ENCODE results near the gene PPFIBP2. TPM values are rescaled to one million over a fixed set of nuclear protein-coding genes. Genes with fewer than 3 reads are reported as not detected.

Gene PPFIBP2
- total RNA-seq, 6 donors from 2014 or later = 10.6 to 63.9 (median 36.7) TPM

DNA sequence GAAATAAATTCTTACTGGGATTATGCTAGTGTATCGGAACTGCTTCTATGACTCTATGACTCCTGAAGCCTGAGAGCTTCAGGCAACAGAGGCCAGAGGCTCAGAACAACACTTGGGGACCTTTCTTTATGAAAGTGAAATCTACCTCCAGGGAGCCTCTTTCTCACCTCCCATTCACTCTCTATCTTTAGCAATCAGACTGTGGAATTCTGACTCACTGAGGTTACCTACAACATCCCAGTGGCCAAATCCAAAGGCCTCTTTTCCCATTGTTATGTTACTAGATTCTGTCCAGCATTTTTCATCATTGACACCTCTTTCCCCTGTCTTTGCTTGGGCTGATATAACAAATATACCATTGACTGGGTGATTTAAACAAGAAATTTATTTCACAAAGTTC lies 173.6 kb downstream of the PPFIBP2 start:
- WGBS, 2 donors = 100% methylated on average over 1 of the region's 1 CpG

DNA sequence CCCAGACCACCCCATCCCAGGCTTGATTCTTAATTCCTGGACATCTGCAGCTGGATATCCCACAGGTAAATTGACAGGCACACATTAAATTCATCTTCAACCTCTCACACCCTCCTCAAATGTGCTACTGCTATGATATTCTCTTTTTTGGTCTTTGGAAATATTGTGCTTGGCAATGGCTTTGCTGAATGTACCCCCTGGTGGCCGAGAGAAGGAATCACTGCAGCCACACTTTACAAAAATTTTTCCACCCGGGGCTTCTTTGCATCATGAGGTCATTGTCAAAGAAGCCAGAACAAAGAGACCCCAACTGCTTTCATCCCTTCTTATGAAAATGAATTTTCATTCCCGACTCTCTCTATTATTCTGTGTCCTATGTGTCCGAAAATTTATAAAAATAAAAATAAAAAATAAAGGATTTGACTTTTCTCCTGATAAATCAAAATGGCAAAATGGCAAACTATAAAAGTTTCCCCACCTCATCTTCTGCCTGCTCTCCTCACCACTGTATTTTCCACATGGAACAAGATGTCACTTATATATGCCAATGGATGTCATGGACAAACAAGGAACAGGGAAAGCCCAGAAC lies 174.5 kb downstream of the PPFIBP2 start:
- TF ChIP-seq EP300 (IDR thresholded peaks at IDR 0.05) (no peak), POLR2AphosphoS5 (IDR thresholded peaks at IDR 0.05) (no peak), POLR2A (IDR thresholded peaks at IDR 0.05) (no peak)
- TF ChIP-seq, protein P1, sequence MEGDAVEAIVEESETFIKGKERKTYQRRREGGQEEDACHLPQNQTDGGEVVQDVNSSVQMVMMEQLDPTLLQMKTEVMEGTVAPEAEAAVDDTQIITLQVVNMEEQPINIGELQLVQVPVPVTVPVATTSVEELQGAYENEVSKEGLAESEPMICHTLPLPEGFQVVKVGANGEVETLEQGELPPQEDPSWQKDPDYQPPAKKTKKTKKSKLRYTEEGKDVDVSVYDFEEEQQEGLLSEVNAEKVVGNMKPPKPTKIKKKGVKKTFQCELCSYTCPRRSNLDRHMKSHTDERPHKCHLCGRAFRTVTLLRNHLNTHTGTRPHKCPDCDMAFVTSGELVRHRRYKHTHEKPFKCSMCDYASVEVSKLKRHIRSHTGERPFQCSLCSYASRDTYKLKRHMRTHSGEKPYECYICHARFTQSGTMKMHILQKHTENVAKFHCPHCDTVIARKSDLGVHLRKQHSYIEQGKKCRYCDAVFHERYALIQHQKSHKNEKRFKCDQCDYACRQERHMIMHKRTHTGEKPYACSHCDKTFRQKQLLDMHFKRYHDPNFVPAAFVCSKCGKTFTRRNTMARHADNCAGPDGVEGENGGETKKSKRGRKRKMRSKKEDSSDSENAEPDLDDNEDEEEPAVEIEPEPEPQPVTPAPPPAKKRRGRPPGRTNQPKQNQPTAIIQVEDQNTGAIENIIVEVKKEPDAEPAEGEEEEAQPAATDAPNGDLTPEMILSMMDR (IDR thresholded peaks at IDR 0.05) = peak in 5 of 6 experiments; percentile 49 to 73 (median 61)
- Histone ChIP-seq H3K9me3 (no peaks in the 10 kb centered on the region), H3K4me1 (no peaks in the 10 kb centered on the region), H3K27ac (no peak overlapping the region), H3K27me3 (no peaks in the 10 kb centered on the region), H3K36me3 (no peaks in the 10 kb centered on the region), H3K4me3 (no peak overlapping the region)
- 15% methylated on average over 4 of the region's 4 CpGs for WGBS, 2 donors
- ATAC-seq (ENCODE audit: low FRiP score in 2 of 2) = peak in 1 of 2 donors; percentile 72
- DNase-seq = no peak

More for the DNA sequence above, 173.6 kb downstream of the PPFIBP2 start:
- H3K4me3 ChIP-seq = no peak overlapping the region
- DNase-seq = no peak
- H3K27ac ChIP-seq = no peak overlapping the region
- TF ChIP-seq POLR2AphosphoS5 (IDR thresholded peaks at IDR 0.05) (no peak), POLR2A (IDR thresholded peaks at IDR 0.05) (no peak), EP300 (IDR thresholded peaks at IDR 0.05) (no peak)
- TF ChIP-seq, protein P1 (IDR thresholded peaks at IDR 0.05) = no peak
- H3K27me3 ChIP-seq = no peaks in the 10 kb centered on the region
- no peaks in the 10 kb centered on the region for H3K4me1 ChIP-seq
- H3K36me3 ChIP-seq = no peaks in the 10 kb centered on the region
- no peak for ATAC-seq (ENCODE audit: low FRiP score in 2 of 2)
- H3K9me3 ChIP-seq = no peaks in the 10 kb centered on the region

DNA sequence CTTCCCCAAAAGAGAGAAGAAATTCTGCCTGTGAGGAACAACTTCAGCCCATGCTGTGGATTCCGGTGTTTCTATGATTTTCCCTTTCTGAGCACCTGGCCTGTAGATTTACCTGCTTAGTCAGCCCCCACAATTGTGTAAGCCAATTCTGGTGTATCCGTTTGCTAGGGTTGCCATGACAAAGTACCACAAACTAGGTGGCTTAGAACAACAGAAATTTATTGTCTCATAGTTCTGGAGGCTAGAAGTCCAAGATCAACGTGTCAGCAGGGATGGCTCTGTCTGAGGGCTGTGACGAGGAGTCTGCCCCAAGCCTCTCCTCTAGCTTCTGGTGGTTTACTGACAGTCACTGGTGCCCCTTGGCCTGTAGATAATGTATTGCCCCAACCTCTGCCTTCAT lies 175.4 kb downstream of the PPFIBP2 start:
- TF ChIP-seq, protein P1 (IDR thresholded peaks at IDR 0.05) = no peak
- TF ChIP-seq EP300 (IDR thresholded peaks at IDR 0.05) = no peak
- no peak for TF ChIP-seq POLR2AphosphoS5 (IDR thresholded peaks at IDR 0.05)
- no peak for TF ChIP-seq POLR2A (IDR thresholded peaks at IDR 0.05)
- DNase-seq = no peak
- H3K9me3 ChIP-seq = no peaks in the 10 kb centered on the region
- H3K4me1 ChIP-seq = no peaks in the 10 kb centered on the region
- no peak overlapping the region for H3K4me3 ChIP-seq
- H3K36me3 ChIP-seq = no peaks in the 10 kb centered on the region
- H3K27ac ChIP-seq = no peak overlapping the region
- 42 to 71% methylated on average over 4 of the region's 4 CpGs for WGBS, 2 donors
- no peak for ATAC-seq (ENCODE audit: low FRiP score in 2 of 2)
- no peaks in the 10 kb centered on the region for H3K27me3 ChIP-seq

DNA sequence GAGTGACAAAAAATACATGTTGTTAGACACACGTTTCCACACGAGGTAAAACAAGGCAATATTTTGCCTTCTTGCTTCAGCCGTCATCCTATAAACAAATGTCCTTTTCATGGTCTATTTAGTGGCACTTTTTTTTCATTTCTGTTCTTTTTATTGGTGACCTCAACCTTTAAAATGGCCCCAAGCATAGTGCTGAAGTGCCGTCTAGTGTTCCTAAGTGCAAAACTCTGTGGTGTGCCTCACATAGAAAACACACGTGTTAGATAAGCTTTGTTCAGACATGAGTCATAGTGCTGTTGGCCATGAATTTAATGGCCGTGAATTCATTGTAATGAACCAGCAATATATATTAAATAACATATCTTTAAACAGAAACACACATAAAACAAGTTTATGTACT lies 176.8 kb downstream of the PPFIBP2 start:
- no peak overlapping the region for H3K27ac ChIP-seq
- H3K9me3 ChIP-seq = no peaks in the 10 kb centered on the region
- DNase-seq (no peak), ATAC-seq (ENCODE audit: low FRiP score in 2 of 2) (no peak)
- H3K4me1 ChIP-seq = no peaks in the 10 kb centered on the region
- no peaks in the 10 kb centered on the region for H3K36me3 ChIP-seq
- TF ChIP-seq POLR2A (IDR thresholded peaks at IDR 0.05) = no peak
- TF ChIP-seq POLR2AphosphoS5 (IDR thresholded peaks at IDR 0.05) = no peak
- H3K27me3 ChIP-seq = no peaks in the 10 kb centered on the region
- 45 to 80% methylated on average over 5 to 6 of the region's 6 CpGs for WGBS, 2 donors
- H3K4me3 ChIP-seq = no peak overlapping the region

DNA sequence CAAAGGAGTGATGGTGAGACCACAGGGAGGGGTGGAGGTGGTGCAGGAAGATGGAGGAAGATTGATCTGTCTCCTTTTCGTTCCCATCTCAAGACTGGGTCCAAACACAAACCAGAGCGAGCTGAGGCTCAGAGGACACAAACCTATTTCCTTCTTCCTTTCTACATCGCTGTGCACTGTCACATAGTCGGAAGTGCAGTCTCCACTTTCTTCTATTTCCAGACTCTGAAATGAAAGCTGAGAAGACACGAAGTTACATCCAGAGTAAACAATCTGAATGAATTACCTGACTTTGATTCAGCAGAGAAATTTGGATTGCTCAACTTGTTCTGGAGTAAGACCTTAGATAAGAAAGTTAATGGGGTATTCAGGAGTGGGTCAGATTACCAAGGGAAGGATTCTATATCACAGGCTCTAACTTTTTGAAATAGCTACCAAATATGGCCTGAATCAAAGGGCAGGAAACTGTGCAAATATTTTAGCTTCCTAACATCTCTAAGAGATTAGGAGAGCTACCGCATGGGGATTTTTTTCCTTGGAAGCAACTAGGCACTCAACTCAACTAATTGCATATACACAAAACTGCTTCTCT lies 178.1 kb downstream of the PPFIBP2 start:
- Histone ChIP-seq H3K27ac (no peak overlapping the region), H3K9me3 (no peaks in the 10 kb centered on the region), H3K4me1 (no peaks in the 10 kb centered on the region), H3K36me3 (no peaks in the 10 kb centered on the region), H3K4me3 (no peak overlapping the region), H3K27me3 (no peaks in the 10 kb centered on the region)
- WGBS, 2 donors = 43 to 52% methylated on average over 6 of the region's 6 CpGs
- DNase-seq (no peak), ATAC-seq (ENCODE audit: low FRiP score in 2 of 2) (no peak)
- TF ChIP-seq POLR2AphosphoS5 (IDR thresholded peaks at IDR 0.05) = no peak
- TF ChIP-seq, protein P1 (IDR thresholded peaks at IDR 0.05) = no peak
- TF ChIP-seq POLR2A (IDR thresholded peaks at IDR 0.05) = no peak
- no peak for TF ChIP-seq EP300 (IDR thresholded peaks at IDR 0.05)
